Measurements from ENCODE around the gene JAG1. TPM values are rescaled to one million over a fixed set of nuclear protein-coding genes. Genes with fewer than 3 reads are reported as not detected.

JAG1 gene
- polyA plus RNA-seq, 1 experiment = 13.5 TPM

GRCh38 chr20:10687895-10688294, 14.1 kb upstream of the JAG1 start:
- Histone ChIP-seq H3K9me3 (ENCODE audit: control insufficient read depth, insufficient read depth, low read length) (no peaks in the 10 kb centered on the region), H3K27ac (ENCODE audit: low read depth, low read length) (no peak overlapping the region), H3K27me3 (ENCODE audit: control insufficient read depth, insufficient read depth, low read length) (no peaks in the 10 kb centered on the region), H3K4me3 (ENCODE audit: low read depth, low read length) (no peak overlapping the region)
- POLR2A ChIA-PET = no interaction called here
- TF ChIP-seq CTCF (IDR thresholded peaks at IDR 0.05; ENCODE audit: low read depth, low read length) = no peak
- no peak for DNase-seq (ENCODE audit: low read depth, low spot score)
- CTCF ChIA-PET = interaction anchor here (1.0 to 1.1 kb wide), 2 partner anchors 11 to 12 kb away, joined by 3 to 4 read pairs; no protein-coding TSS in a partner anchor

- Histone ChIP-seq H3K4me3 (ENCODE audit: low read depth, low read length) (no peak overlapping the region), H3K9me3 (ENCODE audit: control insufficient read depth, insufficient read depth, low read length) (no peaks in the 10 kb centered on the region), H3K27ac (ENCODE audit: low read depth, low read length) (no peak overlapping the region), H3K27me3 (ENCODE audit: control insufficient read depth, insufficient read depth, low read length) (no peaks in the 10 kb centered on the region)
- ChIA-PET CTCF (no interaction called here), POLR2A (no interaction called here)
- TF ChIP-seq CTCF (IDR thresholded peaks at IDR 0.05; ENCODE audit: low read depth, low read length) = no peak
- DNase-seq (ENCODE audit: low read depth, low spot score) = no peak
These were observed 12.7 kb upstream of the JAG1 start for GRCh38 chr20:10686356-10687133.

GRCh38 chr20:10683537-10683936, 9.7 kb upstream of the JAG1 start:
- POLR2A ChIA-PET = interaction anchor here (0.6 kb wide), 1 partner anchor 12 kb away, joined by 3 read pairs; no protein-coding TSS in a partner anchor
- Histone ChIP-seq H3K9me3 (ENCODE audit: control insufficient read depth, insufficient read depth, low read length) (no peaks in the 10 kb centered on the region), H3K4me3 (ENCODE audit: low read depth, low read length) (no peak overlapping the region), H3K27me3 (ENCODE audit: control insufficient read depth, insufficient read depth, low read length) (no peaks in the 10 kb centered on the region), H3K27ac (ENCODE audit: low read depth, low read length) (no peak overlapping the region)
- no peak for DNase-seq (ENCODE audit: low read depth, low spot score)
- CTCF ChIA-PET = interaction anchor here (0.6 to 1.7 kb wide), 4 partner anchors 9 to 131 kb away, joined by 3 to 7 read pairs (median 3); partner anchors contain the start of gene JAG1
- no peak for TF ChIP-seq CTCF (IDR thresholded peaks at IDR 0.05; ENCODE audit: low read depth, low read length)

- no peaks in the 10 kb centered on the region for H3K27me3 ChIP-seq (ENCODE audit: control insufficient read depth, insufficient read depth, low read length)
- DNase-seq (ENCODE audit: low read depth, low spot score) = no peak
- TF ChIP-seq CTCF (IDR thresholded peaks at IDR 0.05; ENCODE audit: low read depth, low read length) = no peak
- no peaks in the 10 kb centered on the region for H3K9me3 ChIP-seq (ENCODE audit: control insufficient read depth, insufficient read depth, low read length)
- no peak overlapping the region for H3K4me3 ChIP-seq (ENCODE audit: low read depth, low read length)
- no peak overlapping the region for H3K27ac ChIP-seq (ENCODE audit: low read depth, low read length)
- ChIA-PET POLR2A (interaction anchor here (0.6 kb wide), 1 partner anchor 12 kb away, joined by 3 read pairs; no protein-coding TSS in a partner anchor), CTCF (interaction anchor here (0.6 to 1.7 kb wide), 4 partner anchors 9 to 97 kb away, joined by 3 to 7 read pairs (median 3); partner anchors contain the start of gene JAG1)
These were observed 9.1 kb upstream of the JAG1 start for GRCh38 chr20:10682939-10683338.

- ChIA-PET CTCF (interaction anchor here (0.6 kb wide), 1 partner anchor 129 kb away, joined by 3 read pairs; no protein-coding TSS in a partner anchor), POLR2A (no interaction called here)
These were observed 7.7 kb upstream of the JAG1 start for GRCh38 chr20:10681494-10681893.

More at GRCh38 chr20:10681494-10681893, 7.7 kb upstream of the JAG1 start:
- TF ChIP-seq CTCF (IDR thresholded peaks at IDR 0.05; ENCODE audit: low read depth, low read length) = no peak
- H3K27me3 ChIP-seq (ENCODE audit: control insufficient read depth, insufficient read depth, low read length) = no peaks in the 10 kb centered on the region
- no peak for DNase-seq (ENCODE audit: low read depth, low spot score)
- H3K27ac ChIP-seq (ENCODE audit: low read depth, low read length) = no peak overlapping the region
- no peaks in the 10 kb centered on the region for H3K9me3 ChIP-seq (ENCODE audit: control insufficient read depth, insufficient read depth, low read length)
- H3K4me3 ChIP-seq (ENCODE audit: low read depth, low read length) = no peak overlapping the region

Measured in AG04450 (cell line).